Germinal center (tissue), 1 donor: ENCODE results near the gene STRADB.
"Not testable (repeated sequence)": the region's sequence is repeated elsewhere in the genome, so short reads cannot be mapped to it uniquely, and the experiment has no call there.

ENCODE experiments used
- DNase-seq: peaks from one replicate; pipeline ENCODE4 v3.0.0; 2012; ENCODE audit warnings: mixed read lengths, low spot score

STRADB gene

GRCh38 chr2:201430839-201431238, 20.7 kb upstream of the STRADB start:
- no peak for DNase-seq

- DNase-seq = no peak
Measured at GRCh38 chr2:201432038-201432620, 19.4 kb upstream of the STRADB start.

- DNase-seq = no peak
Measured at GRCh38 chr2:201432621-201433393, 18.7 kb upstream of the STRADB start.

- DNase-seq = no peak
Measured at GRCh38 chr2:201433394-201433995, 18.0 kb upstream of the STRADB start.

- no peak for DNase-seq
Measured at GRCh38 chr2:201436141-201436540, 15.4 kb upstream of the STRADB start.

GRCh38 chr2:201439336-201439922, 12.1 kb upstream of the STRADB start:
- not testable (repeated sequence) for DNase-seq

- DNase-seq = no peak
Measured at GRCh38 chr2:201440182-201440581, 11.4 kb upstream of the STRADB start.

- DNase-seq = no peak
Measured at GRCh38 chr2:201441409-201441808, 10.1 kb upstream of the STRADB start.

- no peak for DNase-seq
Measured at GRCh38 chr2:201444746-201445465, 6.6 kb upstream of the STRADB start.

- DNase-seq = no peak
Measured at GRCh38 chr2:201447086-201447485, 4.5 kb upstream of the STRADB start.

- DNase-seq = no peak
Measured at GRCh38 chr2:201448061-201448460, 3.5 kb upstream of the STRADB start.

GRCh38 chr2:201448701-201449100, 2.8 kb upstream of the STRADB start:
- no peak for DNase-seq

GRCh38 chr2:201450954-201451291, 617 bp upstream of the STRADB start:
- DNase-seq = no peak

- DNase-seq = no peak
Measured at GRCh38 chr2:201452058-201452921, 750 bp downstream of the STRADB start.

- DNase-seq = no peak
Measured at GRCh38 chr2:201452922-201453643, 1.5 kb downstream of the STRADB start.

GRCh38 chr2:201458381-201458780, 6.8 kb downstream of the STRADB start:
- DNase-seq = no peak

GRCh38 chr2:201460532-201460931, 9.0 kb downstream of the STRADB start:
- DNase-seq = no peak

- no peak for DNase-seq
Measured at GRCh38 chr2:201464547-201464946, 13.0 kb downstream of the STRADB start.

- no peak for DNase-seq
Measured at GRCh38 chr2:201465524-201465971, 14.0 kb downstream of the STRADB start.

- no peak for DNase-seq
Measured at GRCh38 chr2:201466050-201466675, 14.6 kb downstream of the STRADB start.
